ENCODE data around the gene ELF2.
"Not testable (repeated sequence)": the region's sequence is repeated elsewhere in the genome, so short reads cannot be mapped to it uniquely, and the experiment has no call there.

Gene ELF2

DNA sequence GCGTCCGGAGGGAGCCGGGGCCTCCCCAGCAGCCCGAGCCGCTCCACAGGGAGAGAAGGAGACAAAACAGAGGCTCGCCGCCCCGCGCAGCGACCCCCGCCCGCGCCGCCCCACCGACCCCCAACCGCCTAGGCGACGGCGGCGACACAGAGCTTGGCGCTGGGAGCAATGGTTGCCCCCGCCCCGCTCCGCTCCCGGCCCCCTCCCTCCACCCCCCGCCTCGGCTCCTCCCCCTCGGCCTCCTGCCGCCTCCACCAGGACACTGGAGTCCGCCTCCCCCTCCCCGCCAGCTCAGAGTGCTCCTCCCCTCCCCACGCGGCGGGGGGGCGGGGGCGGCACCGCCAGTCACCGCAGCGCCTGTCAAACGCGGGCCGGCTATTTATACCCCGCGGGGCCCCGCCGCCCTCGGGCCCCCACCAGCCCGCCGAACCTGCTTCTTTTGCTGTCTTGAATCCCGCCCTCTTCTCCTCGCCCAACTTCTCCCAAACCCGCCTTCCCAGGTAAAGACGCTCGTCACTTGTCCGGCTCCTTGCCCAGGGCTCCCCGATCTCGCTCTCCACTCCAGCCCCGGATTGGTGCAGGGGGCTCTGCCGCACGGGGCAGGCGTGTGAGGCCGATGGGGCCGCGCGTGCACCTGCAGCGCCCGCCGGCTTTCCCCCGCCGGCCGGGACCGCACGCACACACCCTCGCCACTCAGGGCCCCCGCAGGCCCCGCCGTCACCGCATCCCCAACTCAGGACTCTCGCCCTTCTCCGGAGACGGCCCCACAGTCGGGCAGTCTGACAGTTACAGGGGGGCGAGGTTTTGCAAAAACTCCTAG, at the start of gene ELF2:
Gene ELF2, minus strand, starts transcription at position 170 of the 820 bp plus-strand sequence. CDS start 39,517 bp downstream, outside the sequence.
- DNase-seq (ENCODE audit: low read depth): peak; percentile 74

GRCh38 chr4:139223682-139224317, 46.8 kb upstream of the ELF2 start:
- peak; percentile 32 for DNase-seq (ENCODE audit: low read depth)

- DNase-seq (ENCODE audit: low read depth): no peak
Measured at GRCh38 chr4:139222215-139222614, 45.2 kb upstream of the ELF2 start.

DNA sequence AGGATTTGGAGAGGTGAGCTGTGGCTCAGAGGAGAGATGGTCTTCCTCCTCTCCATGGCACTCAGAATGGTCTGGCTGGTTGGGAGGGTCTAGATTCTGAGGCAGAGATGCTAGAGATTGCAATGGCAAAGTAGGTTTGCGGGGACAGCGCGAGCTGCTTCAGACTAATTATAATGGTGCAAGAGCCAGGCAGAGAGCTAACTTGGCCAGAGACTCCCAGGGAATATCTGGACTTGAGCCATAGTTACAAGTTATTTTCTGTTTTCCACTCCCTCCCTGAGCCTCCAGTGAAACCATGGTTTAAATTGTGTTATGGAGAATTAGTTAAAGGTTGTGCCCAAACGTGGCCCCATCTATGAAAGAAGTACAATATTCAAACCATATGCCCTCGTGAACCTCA, 44.7 kb upstream of the ELF2 start:
- no peak for DNase-seq (ENCODE audit: low read depth)

- no peak for DNase-seq (ENCODE audit: low read depth)
Measured at GRCh38 chr4:139219450-139220055, 42.5 kb upstream of the ELF2 start.

DNA sequence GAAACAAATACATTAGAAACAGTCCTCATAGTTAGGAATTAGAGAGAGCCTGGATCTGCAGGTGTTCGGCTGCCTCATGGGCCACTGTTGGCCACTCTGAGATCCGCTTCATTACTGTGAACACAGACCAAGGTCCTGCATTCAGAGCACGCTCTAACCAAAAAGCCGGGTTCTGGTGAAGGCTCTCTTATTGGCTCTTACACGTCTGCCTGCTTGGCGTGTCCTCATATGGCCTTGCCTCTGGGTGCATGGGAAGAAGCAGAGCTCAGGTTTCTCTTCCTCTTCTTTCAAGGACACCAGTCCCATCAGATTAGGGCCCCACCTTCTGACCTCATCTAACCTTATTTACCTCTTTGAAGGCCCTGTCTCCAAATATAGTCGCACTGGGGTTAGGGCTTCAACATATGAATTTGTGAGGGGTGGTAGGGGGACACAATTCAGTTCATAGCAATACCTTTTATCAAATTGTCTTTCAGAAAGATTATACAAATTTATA, 37.1 kb upstream of the ELF2 start:
- DNase-seq (ENCODE audit: low read depth): no peak

DNA sequence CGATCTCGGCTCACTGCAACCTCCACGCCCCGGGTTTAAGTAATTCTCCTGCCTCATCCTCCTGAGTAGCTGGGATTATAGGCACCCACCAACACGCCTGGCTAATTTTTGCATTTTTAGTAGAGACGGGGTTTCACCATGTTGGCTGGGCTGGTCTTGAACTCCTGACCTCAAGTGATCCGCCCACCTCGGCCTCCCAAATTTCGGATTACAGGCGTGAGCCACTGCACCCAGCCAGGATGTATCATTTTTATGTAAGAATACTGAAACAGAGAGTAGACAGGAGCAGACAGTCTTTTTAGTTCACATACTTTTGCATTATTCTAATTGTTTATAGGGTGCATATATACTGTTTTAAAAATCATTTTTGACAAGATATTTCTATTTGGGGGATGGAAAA, 36.6 kb upstream of the ELF2 start:
- not testable (repeated sequence) for DNase-seq (ENCODE audit: low read depth)

DNA sequence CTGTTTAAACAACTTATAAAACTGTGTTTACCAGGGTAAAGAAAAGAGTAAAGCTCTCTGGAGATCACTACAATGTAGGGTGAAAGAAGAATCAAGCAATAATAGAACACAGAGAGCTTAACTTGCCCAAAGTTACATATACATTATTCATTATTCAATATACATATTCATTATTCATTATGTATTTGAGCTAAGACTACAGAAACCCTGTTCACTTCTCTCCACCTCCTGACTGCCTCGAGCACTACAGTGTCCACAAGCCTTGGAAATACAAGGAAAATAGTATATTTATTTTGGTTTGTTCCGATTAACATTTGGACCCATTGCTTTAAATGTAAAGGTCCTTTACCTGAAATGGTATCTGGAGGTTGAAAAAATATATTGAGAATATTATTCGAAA, 35.9 kb upstream of the ELF2 start:
- DNase-seq (ENCODE audit: low read depth): no peak

- DNase-seq (ENCODE audit: low read depth): no peak
Measured at GRCh38 chr4:139210486-139210885, 33.5 kb upstream of the ELF2 start.

- no peak for DNase-seq (ENCODE audit: low read depth)
Measured at GRCh38 chr4:139209470-139210063, 32.5 kb upstream of the ELF2 start.

DNA sequence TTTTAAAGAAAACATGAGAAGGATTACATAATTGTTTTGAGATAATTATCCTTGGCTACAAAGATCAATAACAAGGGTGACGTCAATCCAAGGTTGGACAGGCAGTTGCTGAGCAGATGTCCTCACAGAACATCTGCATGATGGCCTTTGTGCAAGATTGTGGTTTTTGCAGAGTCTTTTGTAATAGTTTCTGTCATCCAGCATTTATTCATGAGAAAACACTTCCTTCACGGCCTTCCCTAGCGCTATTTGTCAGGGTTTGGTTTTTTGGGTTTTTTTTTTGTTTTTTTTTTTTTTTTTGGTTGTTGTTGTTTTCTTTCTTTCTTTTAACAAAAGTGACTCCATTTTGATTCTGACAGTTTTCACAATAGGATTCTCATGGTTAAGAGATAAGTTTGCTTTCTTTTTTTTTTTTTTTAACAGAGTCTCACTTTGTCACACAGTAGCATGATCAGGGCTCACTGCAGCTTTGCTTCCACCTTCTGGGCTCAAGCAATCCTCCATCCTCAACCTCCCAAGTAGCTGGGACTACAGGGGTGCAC, 31.5 kb upstream of the ELF2 start:
- DNase-seq (ENCODE audit: low read depth): peak; percentile 93

- DNase-seq (ENCODE audit: low read depth): no peak
Measured at GRCh38 chr4:139207873-139208403, 30.9 kb upstream of the ELF2 start.

GRCh38 chr4:139207247-139207646, 30.2 kb upstream of the ELF2 start:
- no peak for DNase-seq (ENCODE audit: low read depth)

- DNase-seq (ENCODE audit: low read depth): no peak
Measured at GRCh38 chr4:139202991-139203390, 26.0 kb upstream of the ELF2 start.

DNA sequence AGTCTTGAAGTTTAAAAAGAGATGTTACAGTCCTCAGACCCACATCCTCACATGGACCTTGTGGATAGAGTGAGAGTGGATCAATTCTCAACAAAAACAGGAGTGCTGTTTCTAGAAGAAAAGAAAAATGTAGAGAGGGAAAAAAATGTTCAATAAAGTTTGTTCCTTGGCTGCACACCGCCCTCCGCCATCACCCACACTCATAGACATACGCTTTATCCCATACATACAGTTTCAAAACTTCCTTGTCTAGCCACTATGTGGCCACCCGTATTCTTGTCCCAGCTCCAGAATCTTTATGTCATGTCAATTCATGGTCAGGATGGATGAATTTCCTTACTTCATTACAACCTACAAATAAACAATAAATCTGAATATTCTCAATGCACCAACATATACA, 23.5 kb upstream of the ELF2 start:
- DNase-seq (ENCODE audit: low read depth): no peak

DNA sequence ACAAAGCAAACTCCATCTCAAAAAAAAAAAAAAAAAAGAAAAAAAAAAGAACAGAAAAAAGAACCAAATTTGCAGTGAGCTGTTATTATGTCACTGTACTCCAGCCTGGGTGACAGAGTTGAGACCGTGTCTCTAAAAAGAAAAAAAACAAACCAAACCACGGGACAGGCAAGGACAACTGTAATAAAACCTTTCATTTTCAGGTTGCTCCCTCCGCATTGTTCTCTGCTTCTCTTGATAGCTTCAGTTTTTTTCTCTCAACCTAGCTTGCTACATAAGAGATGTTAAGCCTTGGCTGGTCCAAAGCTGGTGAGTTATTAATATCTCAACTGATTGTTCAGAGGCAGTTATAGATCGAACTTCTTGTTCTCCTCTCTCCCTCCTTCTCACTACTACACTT, 23.1 kb upstream of the ELF2 start:
- DNase-seq (ENCODE audit: low read depth): no peak

GRCh38 chr4:139197214-139197613, 20.2 kb upstream of the ELF2 start:
- not testable (repeated sequence) for DNase-seq (ENCODE audit: low read depth)

DNA sequence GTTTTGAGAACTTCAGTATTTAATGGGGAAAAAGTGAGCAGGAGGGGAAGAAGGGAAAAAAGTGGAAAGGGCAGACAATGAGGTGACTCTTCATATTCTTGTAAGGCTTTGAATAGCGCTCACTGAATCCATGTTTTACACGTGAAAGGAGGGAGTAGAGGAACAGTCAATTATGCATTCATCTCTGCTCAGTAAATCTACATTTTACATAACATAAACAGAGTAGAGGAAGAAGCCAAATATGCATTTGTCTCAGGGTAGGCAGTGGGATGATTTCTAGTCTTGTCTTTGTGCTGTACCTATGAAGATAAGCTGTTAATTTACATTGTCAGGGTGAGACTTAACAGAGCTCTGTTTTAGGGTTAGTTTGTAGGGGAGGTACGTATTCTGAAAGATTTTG, 19.4 kb upstream of the ELF2 start:
- no peak for DNase-seq (ENCODE audit: low read depth)

DNA sequence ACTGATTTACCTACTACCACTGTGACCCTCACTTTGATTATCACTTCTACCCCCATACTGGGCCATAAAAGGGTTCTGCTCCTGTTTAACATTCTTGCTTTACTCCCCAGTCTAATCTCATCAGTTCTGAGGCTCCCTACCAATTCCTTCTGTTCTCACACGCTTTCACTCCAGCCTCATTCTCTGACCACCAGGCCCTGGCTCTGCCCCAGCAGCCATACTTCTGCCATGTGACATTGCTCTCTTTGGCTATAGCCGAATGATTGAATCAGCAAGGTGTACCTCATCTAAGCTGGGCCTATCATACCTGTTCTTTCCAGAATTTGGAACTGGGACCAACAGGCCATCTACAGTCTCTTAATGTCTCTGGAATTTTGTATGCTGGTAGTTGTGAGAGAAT, 14.4 kb upstream of the ELF2 start:
- DNase-seq (ENCODE audit: low read depth): no peak

- DNase-seq (ENCODE audit: low read depth): no peak
Measured at GRCh38 chr4:139189972-139190371, 13.0 kb upstream of the ELF2 start.

GRCh38 chr4:139189417-139189749, 12.4 kb upstream of the ELF2 start:
- DNase-seq (ENCODE audit: low read depth): no peak
